Measurements from ENCODE around the gene NXPH1. TPM values are rescaled to one million over a fixed set of nuclear protein-coding genes. Genes with fewer than 3 reads are reported as not detected.

The NXPH1 gene
- not detected for total RNA-seq
- long read RNA-seq: 0 reads

- Histone ChIP-seq H3K27me3 (peaks cover 79% of the 10 kb centered on the region), H3K4me3 (no peak within 1 kb of the TSS), H3K36me3 (no peaks in the 10 kb centered on the region), H3K4me1 (no peaks in the 10 kb centered on the region), H3K27ac (no peak within 1 kb of the TSS), H3K9me3 (no peaks in the 10 kb centered on the region)
- ATAC-seq (peak; percentile 61), DNase-seq (peak; percentile 62)
- intact Hi-C loops (cut with DNase I): no loop called here
- TF ChIP-seq CTCF (IDR thresholded peaks at IDR 0.05): no peak
Measured at GRCh38 chr7:8433477-8434289, at the start of gene NXPH1. TSS of gene NXPH1 (plus strand) at chr7:8433609.

- TF ChIP-seq CTCF (IDR thresholded peaks at IDR 0.05): no peak
- no peak for DNase-seq
- Histone ChIP-seq H3K9me3 (no peaks in the 10 kb centered on the region), H3K4me1 (no peaks in the 10 kb centered on the region), H3K27me3 (no peaks in the 10 kb centered on the region), H3K36me3 (no peaks in the 10 kb centered on the region), H3K27ac (no peak overlapping the region), H3K4me3 (no peak overlapping the region)
- ATAC-seq: no peak
- intact Hi-C loops (cut with DNase I): no loop called here
Measured at GRCh38 chr7:8384901-8385300, 48.5 kb upstream of the NXPH1 start.

GRCh38 chr7:8386926-8387550 is 46.4 kb upstream of the NXPH1 start:
- H3K4me3 ChIP-seq: no peak overlapping the region
- H3K27ac ChIP-seq: no peak overlapping the region
- no peak for ATAC-seq
- no peaks in the 10 kb centered on the region for H3K27me3 ChIP-seq
- no peaks in the 10 kb centered on the region for H3K4me1 ChIP-seq
- TF ChIP-seq CTCF (IDR thresholded peaks at IDR 0.05): no peak
- no peaks in the 10 kb centered on the region for H3K36me3 ChIP-seq
- intact Hi-C loops (cut with DNase I): no loop called here
- no peaks in the 10 kb centered on the region for H3K9me3 ChIP-seq
- DNase-seq: no peak

GRCh38 chr7:8387551-8388256 is 45.7 kb upstream of the NXPH1 start:
- DNase-seq (no peak), ATAC-seq (no peak)
- Histone ChIP-seq H3K4me1 (no peaks in the 10 kb centered on the region), H3K27me3 (no peaks in the 10 kb centered on the region), H3K36me3 (no peaks in the 10 kb centered on the region), H3K9me3 (no peaks in the 10 kb centered on the region), H3K4me3 (no peak overlapping the region), H3K27ac (no peak overlapping the region)
- TF ChIP-seq CTCF (IDR thresholded peaks at IDR 0.05): no peak
- intact Hi-C loops (cut with DNase I): no loop called here

GRCh38 chr7:8388257-8388625 is 45.2 kb upstream of the NXPH1 start:
- Histone ChIP-seq H3K4me3 (no peak overlapping the region), H3K36me3 (no peaks in the 10 kb centered on the region), H3K27ac (no peak overlapping the region), H3K4me1 (no peaks in the 10 kb centered on the region), H3K9me3 (no peaks in the 10 kb centered on the region), H3K27me3 (no peaks in the 10 kb centered on the region)
- DNase-seq: no peak
- TF ChIP-seq CTCF (IDR thresholded peaks at IDR 0.05): no peak
- ATAC-seq: no peak
- intact Hi-C loops (cut with DNase I): no loop called here
